Neuronal stem cell (in vitro differentiated cells): ENCODE data around the gene NR2C1.

Source experiments
- DNase-seq: peaks from one replicate; pipeline ENCODE4 v3.0.0-alpha.2; 2013; ENCODE audit warnings: low spot score
- H2AFZ ChIP-seq: one replicate; pipeline ENCODE4 v1.6.1; 2013; ENCODE audit warnings: mild to moderate bottlenecking, low read length, inconsistent platforms
- H2AK5ac ChIP-seq: 2 replicates; pipeline ENCODE4 v1.6.1; 2013; ENCODE audit warnings: low read depth, mild to moderate bottlenecking, inconsistent platforms, low read length, moderate library complexity, mixed read lengths
- H2BK120ac ChIP-seq: 2 replicates; pipeline ENCODE4 v1.6.1; 2013; ENCODE audit warnings: low read depth, mild to moderate bottlenecking, inconsistent platforms, low read length, moderate library complexity, mixed read lengths
- H2BK12ac ChIP-seq: one replicate; pipeline ENCODE4 v1.6.1; 2013; ENCODE audit warnings: low read length, inconsistent platforms
- H2BK15ac ChIP-seq: 2 replicates; pipeline ENCODE4 v1.6.1; 2013; ENCODE audit warnings: mild to moderate bottlenecking, low read length, inconsistent platforms, mixed read lengths
- H2BK5ac ChIP-seq: one replicate; pipeline ENCODE4 v1.6.1; 2013; ENCODE audit warnings: inconsistent platforms, mild to moderate bottlenecking, low read length, moderate library complexity
- H3K14ac ChIP-seq: one replicate; pipeline ENCODE4 v1.6.1; 2013; ENCODE audit warnings: low read length, inconsistent platforms
- H3K18ac ChIP-seq: 2 replicates; pipeline ENCODE4 v1.6.1; 2013; ENCODE audit warnings: low read length, inconsistent platforms
- H3K23ac ChIP-seq: 2 replicates; pipeline ENCODE4 v1.6.1; 2013; ENCODE audit warnings: low read depth, mild to moderate bottlenecking, mixed read lengths, low read length, inconsistent platforms; ENCODE audit not compliant: poor library complexity
- H3K27ac ChIP-seq: replicated peaks from 3 replicates; pipeline ENCODE4 v1.5.1; 2013; ENCODE audit warnings: low read length, inconsistent platforms
- H3K27me3 ChIP-seq, 3 experiments: 2 replicates each; pipeline ENCODE4 v1.6.1; 2013; ENCODE audit warnings: low read length in 3 of 3, mild to moderate bottlenecking in 2 of 3, inconsistent platforms in 1 of 3, low read depth in 1 of 3, mixed read lengths in 1 of 3, moderate library complexity in 1 of 3; ENCODE audit not compliant: control insufficient read depth in 3 of 3, insufficient read depth in 3 of 3
- H3K36me3 ChIP-seq, 2 donors: replicated peaks in 1 of 2; 2 replicates each; pipeline ENCODE4 v1.6.1; 2013; ENCODE audit warnings: low read length in 2 of 2; ENCODE audit not compliant: control insufficient read depth in 2 of 2, insufficient read depth in 2 of 2
- H3K4ac ChIP-seq: 2 replicates; pipeline ENCODE4 v1.6.1; 2013; ENCODE audit warnings: inconsistent platforms, mild to moderate bottlenecking, low read length, moderate library complexity
- H3K4me1 ChIP-seq, 2 donors: 1 replicate in 1 of 2; 2 replicates in 1 of 2; pipeline ENCODE4 v1.6.1; 2013; ENCODE audit warnings: low read length in 2 of 2, low read depth in 1 of 2; ENCODE audit not compliant: control insufficient read depth in 2 of 2, insufficient read depth in 1 of 2
- H3K4me2 ChIP-seq: one replicate; pipeline ENCODE4 v1.6.1; 2013; ENCODE audit warnings: mild to moderate bottlenecking, low read length, inconsistent platforms; ENCODE audit not compliant: insufficient read depth, poor library complexity, severe bottlenecking
- H3K4me3 ChIP-seq, 2 donors: 2 replicates each; pipeline ENCODE4 v1.5.1; 2013; ENCODE audit warnings: low read length in 2 of 2, mild to moderate bottlenecking in 2 of 2, inconsistent platforms in 1 of 2, moderate library complexity in 1 of 2
- H3K79me1 ChIP-seq: one replicate; pipeline ENCODE4 v1.6.1; 2013; ENCODE audit warnings: low read depth, mild to moderate bottlenecking, inconsistent platforms, low read length, moderate library complexity
- H3K9ac ChIP-seq: one replicate; pipeline ENCODE4 v1.6.1; 2013; ENCODE audit warnings: mild to moderate bottlenecking, low read depth, low read length, inconsistent platforms; ENCODE audit not compliant: poor library complexity
- H3K9me3 ChIP-seq, 2 donors: replicated peaks in 1 of 2; 2 replicates each; pipeline versions ENCODE3 to v1.6.1; 2013; ENCODE audit warnings: low read length in 2 of 2, mild to moderate bottlenecking in 2 of 2, inconsistent platforms in 1 of 2, low read depth in 1 of 2, mixed read lengths in 1 of 2, moderate library complexity in 1 of 2; ENCODE audit not compliant: control insufficient read depth in 2 of 2, insufficient read depth in 1 of 2
- H4K8ac ChIP-seq: one replicate; pipeline ENCODE4 v1.6.1; 2013; ENCODE audit warnings: low read depth, mild to moderate bottlenecking, inconsistent platforms, low read length, moderate library complexity
- H4K91ac ChIP-seq: one replicate; pipeline ENCODE4 v1.6.1; 2013; ENCODE audit warnings: low read length, low read depth, mild to moderate bottlenecking, inconsistent platforms; ENCODE audit not compliant: poor library complexity
- WGBS, 2 donors: extraction: QIAGEN DNeasy Blood & Tissue Kit; methylation state at CpG; one replicate each; pipeline ENCODE4 v1.1.7; 2013; ENCODE audit warnings: missing lambda C conversion rate in 2 of 2, mixed read lengths in 1 of 2; ENCODE audit not compliant: insufficient read length in 2 of 2, insufficient replicate concordance in 1 of 2; ENCODE audit errors: extremely low coverage in 2 of 2; 5-methylcytosine and 5-hydroxymethylcytosine counted together

Gene NR2C1

GRCh38 chr12:95006206-95006605 lies 67.2 kb downstream of the NR2C1 start:
- no peak overlapping the region for H2BK120ac ChIP-seq
- no peak overlapping the region for H2BK15ac ChIP-seq
- H4K91ac ChIP-seq: no peak overlapping the region
- peaks cover 0 to 8% of the 10 kb centered on the region in 2 donors for H3K36me3 ChIP-seq
- no peak overlapping the region for H4K8ac ChIP-seq
- no peak overlapping the region for H2BK5ac ChIP-seq
- no peak overlapping the region for H3K4ac ChIP-seq
- no peak overlapping the region for H2AK5ac ChIP-seq
- no peak overlapping the region for H3K4me2 ChIP-seq
- H3K14ac ChIP-seq: no peak overlapping the region
- no peak overlapping the region for H3K23ac ChIP-seq
- H3K4me1 ChIP-seq: no peaks in the 10 kb centered on the region
- no peak for DNase-seq
- H3K18ac ChIP-seq: no peak overlapping the region
- H3K79me1 ChIP-seq: peaks cover 6% of the 10 kb centered on the region
- H3K9me3 ChIP-seq: peaks cover 2 to 6% of the 10 kb centered on the region in 2 donors
- H3K27ac ChIP-seq: no peak overlapping the region
- no peak overlapping the region for H2BK12ac ChIP-seq
- H2AFZ ChIP-seq: no peak overlapping the region
- H3K4me3 ChIP-seq: no peak overlapping the region
- no peak overlapping the region for H3K9ac ChIP-seq
- no peaks in the 10 kb centered on the region for H3K27me3 ChIP-seq
- WGBS, 2 donors: no CpG with 5 or more reads among the region's 4 CpGs

GRCh38 chr12:95004610-95005009 lies 68.8 kb downstream of the NR2C1 start:
- Histone ChIP-seq H2BK15ac (no peak overlapping the region), H3K27ac (no peak overlapping the region), H3K23ac (no peak overlapping the region), H3K4me1 (no peaks in the 10 kb centered on the region), H3K4ac (no peak overlapping the region), H2AK5ac (no peak overlapping the region), H3K36me3 (peaks cover 3 to 24% of the 10 kb centered on the region in 2 donors), H3K9me3 (peaks cover 2 to 9% of the 10 kb centered on the region in 2 donors), H3K14ac (no peak overlapping the region), H3K18ac (no peak overlapping the region), H3K27me3 (no peaks in the 10 kb centered on the region), H2BK5ac (no peak overlapping the region), H2AFZ (no peak overlapping the region), H3K9ac (no peak overlapping the region), H3K79me1 (peaks cover 8% of the 10 kb centered on the region), H4K91ac (no peak overlapping the region), H2BK120ac (no peak overlapping the region), H2BK12ac (no peak overlapping the region), H3K4me3 (no peak overlapping the region), H3K4me2 (no peak overlapping the region), H4K8ac (no peak overlapping the region)
- no peak for DNase-seq
- no CpG with 5 or more reads among the region's 2 CpGs for WGBS, 2 donors

GRCh38 chr12:95003921-95004272 lies 69.5 kb downstream of the NR2C1 start:
- H3K4me2 ChIP-seq: peak overlapping the region; percentile 31

GRCh38 chr12:95003213-95003920 lies 70.1 kb downstream of the NR2C1 start, which contains the start of gene NDUFA12:
TSS of gene NDUFA12 (minus strand) at chr12:95003697. CDS start at chr12:95003680, 17 bp downstream.
- Histone ChIP-seq H3K23ac (peak within 1 kb of the TSS; percentile 96), H3K4me3 (peak within 1 kb of the TSS; percentile 83 to 90), H3K4me1 (no peaks in the 10 kb centered on the region), H4K91ac (no peak within 1 kb of the TSS), H3K36me3 (peaks cover 3 to 32% of the 10 kb centered on the region in 2 donors), H2AFZ (peak within 1 kb of the TSS; percentile 87), H3K79me1 (peaks cover 8% of the 10 kb centered on the region), H4K8ac (peak within 1 kb of the TSS; percentile 43), H3K27ac (peak within 1 kb of the TSS; percentile 61), H3K27me3 (no peaks in the 10 kb centered on the region), H3K9me3 (peaks cover 2 to 9% of the 10 kb centered on the region in 2 donors), H2BK5ac (no peak within 1 kb of the TSS), H3K4me2 (peak within 1 kb of the TSS; percentile 61), H3K18ac (peak within 1 kb of the TSS; percentile 98), H2BK120ac (peak within 1 kb of the TSS; percentile 72), H2BK12ac (no peak within 1 kb of the TSS), H2BK15ac (no peak within 1 kb of the TSS), H3K9ac (peak within 1 kb of the TSS; percentile 88), H3K4ac (no peak within 1 kb of the TSS), H2AK5ac (no peak within 1 kb of the TSS), H3K14ac (no peak within 1 kb of the TSS)
- DNase-seq: peak; percentile 87
- no CpG with 5 or more reads among the region's 34 CpGs for whole genome bisulfite sequencing, 2 donors

More at GRCh38 chr12:95003921-95004272, 69.5 kb downstream of the NR2C1 start:
- H2BK120ac ChIP-seq: peak overlapping the region; percentile 72
- no peak overlapping the region for H3K27ac ChIP-seq
- peak overlapping the region in 1 of 2 donors; percentile 83 for H3K4me3 ChIP-seq
- DNase-seq: no peak
- peaks cover 8% of the 10 kb centered on the region for H3K79me1 ChIP-seq
- H3K36me3 ChIP-seq: peaks cover 3 to 28% of the 10 kb centered on the region in 2 donors
- H2AFZ ChIP-seq: peak overlapping the region; percentile 87
- no peak overlapping the region for H3K23ac ChIP-seq
- no peak overlapping the region for H2BK5ac ChIP-seq
- peaks cover 2 to 9% of the 10 kb centered on the region in 2 donors for H3K9me3 ChIP-seq
- H2BK15ac ChIP-seq: no peak overlapping the region
- H4K91ac ChIP-seq: no peak overlapping the region
- H3K4me1 ChIP-seq: no peaks in the 10 kb centered on the region
- H3K9ac ChIP-seq: no peak overlapping the region
- H2BK12ac ChIP-seq: no peak overlapping the region
- H3K14ac ChIP-seq: no peak overlapping the region
- H4K8ac ChIP-seq: no peak overlapping the region
- H3K18ac ChIP-seq: no peak overlapping the region
- WGBS, 2 donors: no CpG with 5 or more reads among the region's 15 CpGs
- H2AK5ac ChIP-seq: no peak overlapping the region
- no peak overlapping the region for H3K4ac ChIP-seq
- H3K27me3 ChIP-seq: no peaks in the 10 kb centered on the region
